RPMI7951 (cell line): ENCODE data around the gene ZNF292. TPM values are rescaled to one million over a fixed set of nuclear protein-coding genes. Genes with fewer than 3 reads are reported as not detected.
"Not testable (repeated sequence)": the region's sequence is repeated elsewhere in the genome, so short reads cannot be mapped to it uniquely, and the experiment has no call there.

Experiments
- DNase-seq: peaks from one replicate; pipeline ENCODE4 v3.0.0-alpha.2; 2012; ENCODE audit warnings: low read depth
- total RNA-seq: library from RNA; depleted of rRNA; stranded (reverse); fragments of >200 nt; shearing (Covaris generic); gene quantifications from 2 replicates; pipeline ENCODE4 v1.2.3, GENCODE V29; 2014; rRNA removed

The ZNF292 gene
- 13.3 and 26.8 TPM in 2 replicates for total RNA-seq

DNA sequence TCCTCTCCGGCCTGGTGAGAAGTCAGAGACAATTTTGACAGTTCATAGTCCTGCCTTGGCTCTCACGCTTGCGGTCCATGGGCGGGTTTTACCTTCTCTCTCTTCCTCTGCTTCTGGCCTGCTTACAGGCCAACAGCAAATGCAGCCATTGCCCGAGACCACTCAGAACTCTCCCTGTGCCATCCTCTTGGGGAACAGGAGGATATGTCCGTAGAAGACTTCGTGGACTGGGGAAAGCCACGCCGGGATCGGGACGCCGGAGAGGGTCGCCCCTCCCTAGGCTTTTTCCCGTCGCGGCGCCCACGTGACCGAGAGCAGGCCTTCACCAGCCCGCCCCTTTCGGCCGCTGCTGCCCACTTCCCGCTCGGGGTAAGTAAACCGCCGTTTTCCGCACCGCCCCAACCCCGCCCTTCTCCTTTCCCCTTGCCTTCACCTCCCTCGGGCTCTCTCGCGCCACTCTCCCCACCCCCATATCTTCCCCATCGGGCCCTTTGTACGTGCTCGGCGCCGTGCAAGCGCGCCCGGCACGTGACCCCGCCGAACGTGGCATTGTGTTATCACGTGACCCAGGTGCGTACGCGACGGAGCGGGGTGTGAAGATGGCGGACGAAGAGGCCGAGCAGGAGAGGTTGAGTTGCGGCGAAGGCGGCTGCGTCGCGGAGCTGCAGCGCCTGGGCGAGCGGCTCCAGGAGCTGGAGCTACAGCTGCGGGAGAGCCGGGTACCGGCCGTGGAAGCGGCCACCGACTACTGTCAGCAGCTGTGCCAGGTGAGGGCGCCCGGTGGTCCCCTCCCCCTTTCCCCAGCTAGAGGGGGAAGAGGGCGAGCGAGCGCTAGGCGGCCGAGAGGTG is at the start of gene ZNF292:
Gene ZNF292, plus strand, starts transcription at position 573 of the 849 bp plus-strand sequence. Its CDS starts 27 bp downstream, at position 600.
- DNase-seq, result peak; percentile 97

DNA sequence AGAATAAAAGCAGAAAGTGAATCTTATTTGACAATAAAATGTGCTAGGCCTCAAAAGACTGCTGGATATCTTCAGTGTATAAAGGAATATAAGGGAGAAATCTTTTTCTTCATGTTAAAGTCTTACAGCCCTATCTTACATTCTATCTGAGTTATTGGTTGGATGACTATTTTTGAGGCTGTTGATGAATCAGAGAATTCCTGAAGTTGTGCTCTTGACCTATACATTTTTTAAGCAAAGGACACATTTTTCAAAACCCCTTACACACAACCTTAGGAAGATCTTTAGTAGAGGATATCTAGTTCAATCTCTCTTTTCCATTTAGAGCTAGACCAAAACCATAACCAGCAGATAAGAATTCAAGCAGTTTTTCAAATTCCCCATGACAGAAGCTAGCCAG is 49.5 kb upstream of the ZNF292 start:
- no peak for DNase-seq

DNA sequence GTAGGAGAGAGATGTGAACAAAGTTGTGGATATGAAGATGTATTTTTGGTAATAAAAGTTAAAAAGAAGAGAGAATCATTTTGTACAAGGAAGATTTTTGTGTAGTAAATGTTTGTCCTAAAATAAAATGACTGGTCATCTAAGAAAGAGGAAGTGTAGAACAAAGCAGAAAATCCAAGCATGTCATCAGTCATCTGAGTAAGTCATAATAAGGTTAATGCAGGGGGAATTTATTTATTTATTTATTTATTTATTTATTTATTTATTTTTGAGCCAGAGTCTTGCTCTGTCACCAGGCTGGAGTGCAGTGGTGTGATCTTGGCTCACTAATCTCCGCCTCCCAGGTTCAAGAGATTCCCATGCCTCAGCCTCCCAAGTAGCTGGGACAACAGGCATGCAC is 44.7 kb upstream of the ZNF292 start:
- DNase-seq, result no peak

DNA sequence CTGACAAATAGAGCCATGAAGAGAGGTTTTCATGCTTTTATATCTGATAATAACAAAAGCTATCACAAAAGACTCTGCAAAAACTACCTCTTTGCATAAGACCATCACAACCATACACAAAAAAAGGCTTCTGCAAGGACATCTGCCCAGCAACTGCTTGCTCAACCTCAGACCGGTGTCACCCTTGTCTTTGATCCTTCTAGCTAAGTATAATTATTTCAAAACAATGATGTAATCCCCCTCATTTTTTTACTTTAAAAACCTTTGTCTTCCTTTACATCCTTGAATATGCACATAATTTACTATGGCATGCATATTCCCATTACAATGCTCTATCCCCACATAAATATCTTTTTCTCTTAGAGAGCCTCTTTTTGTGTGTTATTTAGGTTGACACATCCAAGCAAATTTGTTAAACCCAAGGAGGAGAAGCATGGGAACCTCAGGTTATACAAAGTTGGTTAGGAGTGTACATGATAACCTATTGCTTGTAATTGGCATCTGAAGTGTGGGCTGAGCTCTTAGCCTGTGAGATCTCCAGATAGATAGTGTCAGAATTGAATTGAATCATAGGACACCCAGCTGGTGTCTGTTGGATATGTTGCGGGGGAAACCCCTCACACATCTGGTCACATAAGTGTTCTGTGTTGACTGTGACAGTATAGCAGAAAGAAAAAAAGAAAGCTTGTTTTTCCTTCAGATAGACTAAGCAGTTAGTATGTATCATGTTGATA is 39.8 kb upstream of the ZNF292 start:
- DNase-seq, result no peak

DNA sequence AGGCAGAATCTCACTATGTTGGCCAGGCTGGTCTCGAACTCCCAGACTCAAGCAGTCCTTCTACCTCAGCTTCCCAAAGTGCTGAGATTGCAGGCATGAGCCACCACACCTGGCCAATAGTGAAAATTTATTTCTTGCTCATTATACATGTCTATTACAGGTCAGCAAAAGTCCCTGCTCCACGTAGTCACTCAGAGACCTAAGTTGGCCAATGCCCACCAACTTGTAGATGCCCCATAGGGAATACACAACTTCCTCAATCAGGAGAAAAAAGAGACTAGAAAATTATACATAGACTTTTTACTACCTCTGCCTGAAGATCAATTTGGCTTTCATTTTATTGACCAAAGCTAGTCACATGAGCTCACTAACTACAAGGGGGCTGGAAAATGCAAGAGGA is 38.4 kb upstream of the ZNF292 start:
- no peak for DNase-seq

DNA sequence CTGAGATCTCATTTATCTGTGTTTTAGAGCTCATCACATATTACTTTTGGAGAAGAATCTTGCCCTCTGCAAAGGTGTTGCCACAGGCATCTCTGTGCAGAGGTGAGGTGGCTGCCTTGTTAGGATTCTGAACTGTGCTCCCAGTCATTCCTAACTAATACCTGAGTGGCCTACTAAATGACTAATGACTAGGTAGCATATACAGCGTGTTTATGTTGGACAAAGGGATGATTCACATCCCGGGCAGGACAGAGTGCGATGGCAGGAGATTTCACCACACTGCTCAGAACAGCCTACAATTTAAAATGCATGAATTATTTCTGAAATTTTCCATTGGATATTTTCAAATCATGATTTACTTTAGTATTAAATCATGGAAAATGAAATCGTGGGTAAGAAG is 37.3 kb upstream of the ZNF292 start:
- no peak for DNase-seq

DNA sequence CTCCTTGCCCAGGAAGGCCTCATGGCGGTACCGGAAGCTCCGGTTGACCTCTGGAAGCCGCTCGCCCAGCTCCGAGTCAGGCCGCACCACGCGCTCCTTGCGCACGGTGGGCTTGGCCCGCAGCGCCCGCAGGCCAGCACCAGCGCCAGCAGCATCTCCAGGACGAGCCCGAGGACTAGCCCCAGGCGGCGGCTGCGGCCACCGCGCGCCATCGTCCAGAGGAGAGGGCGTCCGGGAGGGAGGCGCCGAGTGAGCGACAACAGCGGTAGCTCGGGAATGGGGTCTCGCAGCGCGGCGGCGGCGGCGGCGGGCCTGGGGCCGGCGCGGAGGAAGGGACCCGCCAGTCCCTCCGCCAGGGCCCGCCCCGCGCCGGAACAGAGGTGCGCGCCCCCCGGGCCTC is 32.9 kb upstream of the ZNF292 start:
- DNase-seq, result no peak

DNA sequence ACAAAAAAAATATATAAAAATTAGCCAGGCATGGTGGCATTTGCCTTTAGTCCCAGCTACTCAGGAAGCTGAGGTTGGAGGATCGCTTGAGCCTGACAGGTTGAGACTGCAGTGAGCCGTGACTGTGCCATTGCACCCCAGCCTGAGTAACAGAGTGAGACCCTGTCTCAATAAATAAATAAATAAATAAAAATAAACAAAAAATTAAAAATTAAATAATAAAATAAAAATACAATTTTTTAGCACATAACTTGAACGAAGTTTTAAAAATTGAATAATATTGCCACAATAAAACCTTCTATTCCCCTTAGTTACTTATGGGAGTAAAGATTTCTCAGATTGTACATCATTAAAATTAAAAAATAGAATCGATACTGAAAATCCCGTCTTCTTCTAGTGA is 31.3 kb upstream of the ZNF292 start:
- DNase-seq, result no peak

DNA sequence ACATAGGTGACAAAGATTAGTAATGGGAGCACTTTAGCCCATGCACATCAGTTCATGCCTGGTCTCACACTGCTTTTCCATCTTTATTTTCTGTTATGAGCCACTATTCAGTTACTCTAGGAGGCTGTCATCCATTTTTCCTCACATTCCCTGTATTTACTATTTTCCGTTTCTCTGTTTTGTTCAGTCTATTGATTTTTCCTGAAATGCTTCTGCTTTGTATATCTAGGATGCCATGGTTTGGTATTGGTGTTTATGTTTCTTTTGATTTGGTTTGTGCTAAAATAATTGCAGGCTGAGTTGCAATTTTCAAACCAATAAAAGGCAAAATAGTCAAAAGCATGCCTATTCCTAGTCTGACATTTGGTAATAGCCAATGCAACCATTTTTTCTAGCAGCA is 28.9 kb upstream of the ZNF292 start:
- DNase-seq, result no peak

DNA sequence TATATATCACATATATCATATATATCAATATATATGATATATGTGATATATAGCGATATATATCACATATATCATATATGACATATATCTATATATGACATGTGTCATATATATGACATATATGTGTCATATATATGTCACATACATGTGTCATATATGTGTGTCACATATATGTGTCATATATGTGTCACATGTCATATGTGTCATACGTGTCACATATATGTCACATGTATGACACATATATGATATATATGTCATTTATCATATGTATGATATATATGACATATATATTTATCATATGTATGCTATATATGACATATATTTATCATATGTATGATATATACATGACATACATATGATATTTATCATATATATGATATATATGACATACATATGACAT is 27.6 kb upstream of the ZNF292 start:
- no peak for DNase-seq

DNA sequence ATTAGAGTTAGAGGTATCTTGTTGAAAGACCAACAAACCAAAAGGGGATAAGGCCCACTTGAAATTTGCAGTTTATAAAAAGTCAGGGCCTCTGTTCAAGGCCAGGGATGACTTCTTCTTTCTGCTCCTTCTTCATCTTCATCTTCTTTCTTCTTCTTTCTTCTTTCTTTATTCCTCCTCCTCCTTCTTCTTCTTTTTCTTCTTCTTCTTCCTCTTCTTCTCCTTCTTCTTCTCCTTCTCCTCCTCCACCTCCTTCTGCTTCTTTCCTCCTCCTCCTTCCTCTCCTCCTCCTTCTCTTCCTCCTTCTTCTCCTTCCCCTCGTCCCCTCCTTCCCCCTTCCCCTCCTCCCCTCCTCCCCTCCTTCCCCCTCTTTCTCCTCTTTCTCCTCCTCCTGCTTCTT is 18.4 kb upstream of the ZNF292 start:
- no peak for DNase-seq

DNA sequence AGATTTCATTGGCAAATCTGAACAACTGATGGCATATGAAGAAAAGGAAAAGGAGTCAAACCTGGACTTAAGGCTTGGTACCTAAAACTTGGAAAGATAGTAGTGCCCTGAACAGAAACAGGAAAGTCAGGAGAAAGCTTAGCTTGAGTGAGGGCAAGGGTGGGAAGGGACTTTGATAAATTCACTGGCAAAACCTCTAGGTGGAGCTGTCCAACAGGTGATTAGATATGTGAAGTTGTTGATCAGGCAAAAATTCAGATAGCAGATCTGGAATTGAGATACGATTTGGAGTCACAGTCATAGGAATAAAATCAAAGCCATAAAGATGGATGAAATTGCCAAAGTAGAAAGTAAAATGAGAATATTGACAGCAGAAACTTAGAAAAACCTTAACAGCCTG is 16.1 kb upstream of the ZNF292 start:
- DNase-seq, result peak; percentile 57

DNA sequence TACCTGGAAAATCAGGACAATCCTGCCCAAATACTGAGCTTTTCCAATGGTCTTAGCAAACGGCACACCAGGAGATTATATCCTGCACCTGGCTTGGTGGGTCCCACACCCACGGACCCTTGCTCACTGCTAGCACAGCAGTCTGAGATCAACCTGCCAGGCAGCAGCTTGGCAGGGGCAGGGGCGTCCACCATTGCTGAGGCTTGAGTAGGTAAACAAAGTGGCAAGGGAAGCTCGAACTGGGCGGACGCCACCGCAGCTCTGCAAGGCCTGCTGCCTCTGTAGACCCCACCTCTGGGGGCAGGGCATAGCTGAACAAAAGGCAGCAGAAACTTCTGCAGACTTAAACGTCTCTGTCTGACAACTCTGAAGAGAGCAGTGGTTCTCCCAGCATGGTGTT is 15.4 kb upstream of the ZNF292 start:
- DNase-seq, result not testable (repeated sequence)

DNA sequence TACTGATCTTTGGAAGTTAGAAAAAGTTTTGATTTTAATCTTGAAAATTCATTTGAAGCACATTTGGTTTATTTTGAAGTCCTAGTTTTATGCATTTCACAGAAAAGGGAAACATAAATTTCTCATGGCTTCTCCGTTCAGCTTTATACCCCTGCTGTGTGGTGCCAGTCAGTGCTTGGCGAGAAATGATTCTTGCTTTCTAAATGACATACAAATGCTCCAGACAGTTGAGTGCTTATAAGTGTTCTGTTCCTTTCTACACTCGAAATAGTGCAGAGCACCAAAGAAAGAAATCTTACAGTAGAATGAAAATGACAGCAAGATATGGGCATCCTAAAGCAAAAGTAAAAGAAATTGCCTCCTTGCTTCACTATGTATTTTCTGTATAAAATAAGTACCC is 9.0 kb upstream of the ZNF292 start:
- no peak for DNase-seq

DNA sequence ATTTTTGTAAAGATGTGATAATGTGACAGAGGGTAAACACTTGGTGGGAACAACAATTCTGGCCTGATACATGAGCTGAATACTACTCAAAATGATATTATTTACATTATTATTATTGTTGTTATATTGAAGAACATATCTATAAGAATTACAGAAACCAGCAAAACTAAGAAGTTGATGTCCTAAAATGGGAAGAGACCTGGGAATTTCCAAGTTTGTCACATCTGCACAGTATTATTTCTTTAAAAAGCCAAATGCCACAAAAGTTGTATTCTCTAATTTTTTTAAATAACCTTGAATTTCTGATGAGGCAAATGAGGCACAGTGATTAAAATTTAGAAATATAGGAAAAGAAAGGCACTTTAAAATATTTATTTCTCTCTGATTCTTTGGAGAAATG is 5.0 kb upstream of the ZNF292 start:
- no peak for DNase-seq

DNA sequence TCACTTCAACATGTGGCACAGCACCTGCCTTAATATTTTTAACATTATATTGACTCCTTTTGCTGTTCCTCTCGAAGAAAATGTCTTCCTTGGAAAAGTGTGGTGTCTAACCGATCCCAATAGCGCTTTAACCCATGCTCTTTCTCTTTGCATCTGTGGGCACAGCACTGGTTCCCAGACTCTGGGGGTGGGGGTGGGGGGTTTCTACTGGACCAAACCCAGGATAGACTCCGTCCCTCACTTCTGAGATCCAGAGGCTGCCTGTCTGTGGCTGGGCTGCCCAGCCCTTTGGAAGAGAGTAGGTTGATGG is 3.9 kb upstream of the ZNF292 start:
- no peak for DNase-seq

DNA sequence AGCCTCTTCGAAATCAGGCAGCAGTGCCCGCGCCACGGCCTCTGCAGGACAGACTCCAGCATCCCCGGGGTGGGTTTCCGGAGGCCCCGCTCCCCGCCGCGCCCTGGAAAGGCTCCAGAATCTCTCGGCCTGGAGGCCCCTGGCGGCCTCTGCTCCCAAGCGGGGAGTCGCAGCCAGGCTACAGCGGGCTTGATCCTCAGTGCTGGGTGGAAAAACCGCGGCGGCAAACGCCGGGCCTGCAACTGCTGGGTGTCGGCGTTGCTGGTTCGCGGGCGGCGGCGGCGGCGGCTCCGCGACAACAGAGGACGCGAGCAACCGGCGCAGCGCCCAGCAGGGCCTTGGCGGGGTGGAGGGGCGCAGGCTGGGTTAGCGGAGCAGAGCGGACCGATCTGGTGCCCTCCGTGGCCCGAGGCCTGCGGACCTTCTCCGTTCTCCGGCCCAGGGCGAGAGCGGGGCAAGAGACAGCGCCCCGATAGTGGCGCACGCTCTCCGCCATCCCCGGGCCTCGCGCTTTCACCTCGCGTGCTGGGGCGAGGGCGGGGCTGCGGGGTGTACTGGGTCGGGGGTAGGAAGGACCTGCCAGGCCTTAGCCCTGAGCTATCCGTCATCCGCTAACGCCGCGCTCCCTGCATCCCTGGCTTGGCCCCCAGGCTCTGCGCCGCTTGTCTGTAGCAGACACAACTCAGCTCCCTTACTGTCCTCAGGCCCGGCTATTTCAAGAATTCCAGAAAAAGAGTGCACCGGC is 3.4 kb upstream of the ZNF292 start:
- DNase-seq, result peak; percentile 69

DNA sequence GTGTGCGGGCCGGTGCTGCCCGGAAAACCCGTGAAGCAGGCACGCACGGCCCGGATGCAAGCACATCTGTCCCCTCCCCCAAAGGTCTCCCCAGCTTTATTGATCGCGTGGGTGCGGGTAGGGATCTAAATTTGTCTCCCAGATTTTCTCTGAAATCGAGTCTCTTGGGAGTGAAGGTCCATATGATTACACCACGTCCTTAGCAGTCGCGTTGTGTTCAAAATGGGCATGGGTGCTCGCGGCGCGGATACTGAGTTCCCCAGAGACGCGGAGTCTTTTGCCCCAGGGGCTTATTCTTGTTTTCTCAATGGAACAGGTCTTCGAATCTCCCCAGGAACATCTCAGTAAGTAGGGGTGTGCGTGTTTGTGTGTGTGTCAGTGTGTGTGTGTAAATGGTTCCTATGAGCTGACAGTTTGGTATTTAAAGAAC is 2.8 kb upstream of the ZNF292 start:
- DNase-seq, result peak; percentile 18

DNA sequence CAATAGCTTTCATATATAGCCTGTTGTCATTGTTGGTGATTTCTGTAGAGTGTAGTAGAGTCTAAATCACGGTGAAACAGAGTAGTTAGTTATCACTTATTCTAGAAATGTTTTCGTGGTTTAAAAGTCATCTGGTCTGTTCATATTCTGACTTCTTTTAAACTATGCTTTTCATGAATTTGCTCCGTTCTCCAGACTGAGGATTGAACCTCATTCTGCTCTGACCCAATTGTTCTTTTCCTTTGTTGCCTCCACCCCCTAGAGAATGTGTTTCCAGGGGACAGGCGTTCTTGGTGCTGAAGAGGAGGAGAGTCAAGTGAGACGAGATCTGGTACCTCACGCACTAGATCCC is 748 bp upstream of the ZNF292 start:
- no peak for DNase-seq

DNA sequence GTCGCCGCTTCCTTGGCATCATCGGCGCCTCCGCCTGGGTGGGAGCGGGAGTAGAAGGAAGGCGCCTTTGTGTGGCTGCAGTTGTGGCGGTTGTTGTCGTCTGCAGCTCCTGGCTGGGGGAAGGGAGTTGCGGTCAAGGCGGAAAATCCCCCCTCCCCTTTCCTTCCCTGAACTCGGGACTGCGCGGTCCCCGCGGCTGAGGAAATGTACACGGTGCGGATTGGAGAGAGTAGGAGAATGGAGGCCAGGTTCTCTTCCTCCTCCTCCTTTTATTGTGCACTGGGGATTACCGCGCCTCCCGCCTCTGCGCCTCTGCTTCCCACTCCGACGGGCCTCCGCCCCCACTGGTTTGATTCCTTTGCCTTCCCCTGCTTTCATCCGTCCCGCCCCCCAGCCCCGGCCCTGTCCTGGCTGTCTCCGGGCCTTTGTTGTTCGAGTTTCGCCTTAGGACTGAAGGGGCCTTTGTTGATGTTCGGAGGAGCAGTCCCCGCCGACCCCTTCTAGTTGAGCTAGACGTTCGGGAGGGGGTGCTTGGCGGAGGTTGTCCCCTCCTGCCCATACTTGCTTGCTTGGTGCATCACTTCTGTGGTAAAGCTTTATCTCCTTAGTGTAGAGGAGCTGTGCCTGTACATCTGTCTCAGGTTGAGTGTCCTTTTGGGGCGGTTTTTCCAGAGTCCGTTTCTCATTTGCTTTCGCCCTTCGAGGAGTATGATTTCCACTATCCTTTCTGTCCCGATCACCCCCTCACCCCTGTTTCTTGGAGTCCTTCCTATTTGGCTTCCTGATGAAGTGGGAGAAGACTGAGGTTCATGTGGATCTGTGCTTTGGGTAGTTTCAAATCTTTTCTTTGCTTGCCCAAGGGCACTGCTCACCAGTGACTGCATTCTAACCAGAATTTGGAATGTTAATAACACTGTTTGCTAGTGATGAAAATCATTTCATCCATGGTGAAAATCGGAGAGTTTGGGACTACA is 764 bp downstream of the ZNF292 start:
- peak; percentile 58 for DNase-seq

DNA sequence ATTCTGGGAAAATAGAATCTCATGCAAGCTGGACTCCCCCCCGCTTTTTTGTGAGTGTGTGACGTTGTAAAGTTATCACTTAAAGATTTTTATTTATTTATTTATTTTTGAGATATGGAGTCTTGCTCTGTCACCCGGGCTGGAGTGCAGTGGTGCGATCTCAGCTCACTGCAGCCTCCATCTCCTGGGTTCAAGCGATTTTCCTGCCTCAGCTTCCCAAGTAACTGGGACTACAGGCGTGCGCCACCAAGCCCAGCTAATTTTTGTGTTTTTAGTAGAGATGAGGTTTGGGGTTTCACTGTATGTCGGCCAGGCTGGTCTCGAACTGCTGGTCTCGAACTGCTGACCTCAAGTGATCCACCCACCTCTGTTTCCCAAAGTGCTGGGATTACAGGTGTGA is 2.2 kb downstream of the ZNF292 start:
- DNase-seq, result not testable (repeated sequence)

DNA sequence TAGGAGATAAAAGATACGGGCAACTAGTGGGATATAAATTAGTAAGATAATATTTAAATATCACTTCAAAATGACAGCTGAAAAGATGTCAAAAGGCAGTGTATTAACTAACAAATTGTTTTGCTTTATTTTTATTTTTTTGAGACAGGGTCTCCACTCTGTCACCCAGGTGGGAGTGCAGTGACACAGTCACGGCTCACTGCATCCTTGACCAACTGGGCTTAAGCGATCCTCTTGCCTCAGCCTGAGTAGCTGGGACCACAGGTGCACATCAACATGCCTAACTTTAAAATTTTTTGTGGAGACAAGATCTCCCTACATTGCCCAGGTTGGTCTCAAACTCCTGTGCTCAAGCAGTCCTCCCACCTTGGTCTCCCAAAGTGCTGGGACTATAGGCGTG is 5.9 kb downstream of the ZNF292 start:
- no peak for DNase-seq
